Trophoblast cell (in vitro differentiated cells and primary cell): ENCODE data around the gene NRDC.
A peak's percentile ranks its signal among the peaks of the same experiment; 100 is the strongest.
"Not testable (repeated sequence)": the region's sequence is repeated elsewhere in the genome, so short reads cannot be mapped to it uniquely, and the experiment has no call there.

Experiments
- DNase-seq, 2 donors: peaks; one replicate each; pipeline ENCODE4 v3.0.0-alpha.2; 2016
- H2AFZ ChIP-seq: 2 replicates; pipeline ENCODE4 v1.6.1; 2013; ENCODE audit warnings: low read length, moderate library complexity, mild to moderate bottlenecking; ENCODE audit not compliant: insufficient read depth, poor library complexity
- H2AK5ac ChIP-seq: 2 replicates; pipeline ENCODE4 v1.6.1; 2013; ENCODE audit warnings: mild to moderate bottlenecking, low read length
- H2BK120ac ChIP-seq: 2 replicates; pipeline ENCODE4 v1.6.1; 2013; ENCODE audit warnings: low read length, mild to moderate bottlenecking, moderate library complexity; ENCODE audit not compliant: insufficient read depth, poor library complexity
- H2BK12ac ChIP-seq: 2 replicates; pipeline ENCODE4 v1.6.1; 2013; ENCODE audit warnings: mild to moderate bottlenecking, low read length, moderate library complexity
- H2BK5ac ChIP-seq: 2 replicates; pipeline ENCODE4 v1.6.1; 2013; ENCODE audit warnings: low read length, low read depth, moderate library complexity, mild to moderate bottlenecking; ENCODE audit not compliant: poor library complexity
- H3K14ac ChIP-seq: 2 replicates; pipeline ENCODE4 v1.6.1; 2013; ENCODE audit warnings: mild to moderate bottlenecking, low read length
- H3K18ac ChIP-seq: 2 replicates; pipeline ENCODE4 v1.6.1; 2013; ENCODE audit warnings: mild to moderate bottlenecking, low read length
- H3K23ac ChIP-seq: 2 replicates; pipeline ENCODE4 v1.6.1; 2013; ENCODE audit warnings: low read length
- H3K27ac ChIP-seq: 2 replicates; pipeline ENCODE4 v1.5.1; 2013; ENCODE audit warnings: low read depth, mild to moderate bottlenecking, inconsistent platforms, low read length, moderate library complexity
- H3K27me3 ChIP-seq: 2 replicates; pipeline ENCODE4 v1.6.1; 2013; ENCODE audit warnings: inconsistent platforms, mild to moderate bottlenecking, low read length, moderate library complexity; ENCODE audit not compliant: insufficient read depth
- H3K36me3 ChIP-seq, 2 experiments: 1 replicate in 1 of 2; 2 replicates in 1 of 2; pipeline ENCODE4 v1.6.1; 2013; ENCODE audit warnings: low read length in 2 of 2, mild to moderate bottlenecking in 2 of 2, moderate library complexity in 1 of 2; ENCODE audit not compliant: insufficient read depth in 2 of 2, control insufficient read depth in 1 of 2
- H3K4ac ChIP-seq: 2 replicates; pipeline ENCODE4 v1.6.1; 2013; ENCODE audit warnings: low read depth, mild to moderate bottlenecking, low read length, moderate library complexity
- H3K4me1 ChIP-seq, 2 experiments: 1 replicate in 1 of 2; 2 replicates in 1 of 2; pipeline ENCODE4 v1.6.1; 2013; ENCODE audit warnings: low read length in 2 of 2, mild to moderate bottlenecking in 2 of 2, moderate library complexity in 1 of 2; ENCODE audit not compliant: insufficient read depth in 2 of 2, control insufficient read depth in 1 of 2
- H3K4me2 ChIP-seq: 2 replicates; pipeline ENCODE4 v1.6.1; 2013; ENCODE audit warnings: inconsistent platforms, mild to moderate bottlenecking, low read length, moderate library complexity
- H3K4me3 ChIP-seq: 2 replicates; pipeline ENCODE4 v1.5.1; 2013; ENCODE audit warnings: mild to moderate bottlenecking, low read depth, low read length, inconsistent platforms
- H3K79me1 ChIP-seq: one replicate; pipeline ENCODE4 v1.6.1; 2013; ENCODE audit warnings: low read length
- H3K79me2 ChIP-seq: 2 replicates; pipeline ENCODE4 v1.6.1; 2013; ENCODE audit warnings: low read length, mild to moderate bottlenecking; ENCODE audit not compliant: control insufficient read depth, insufficient read depth, poor library complexity
- H3K9ac ChIP-seq: 2 replicates; pipeline ENCODE4 v1.6.1; 2013; ENCODE audit warnings: mild to moderate bottlenecking, low read length
- H3K9me3 ChIP-seq: 2 replicates; pipeline ENCODE4 v1.6.1; 2013; ENCODE audit warnings: low read depth, mild to moderate bottlenecking, control low read depth, inconsistent platforms, low read length; ENCODE audit not compliant: insufficient read depth
- H4K12ac ChIP-seq: 2 replicates; pipeline ENCODE4 v1.6.1; 2013; ENCODE audit warnings: low read depth, mild to moderate bottlenecking, low read length, moderate library complexity
- H4K8ac ChIP-seq: 2 replicates; pipeline ENCODE4 v1.6.1; 2013; ENCODE audit warnings: low read depth, mild to moderate bottlenecking, low read length, moderate library complexity
- H4K91ac ChIP-seq: one replicate; pipeline ENCODE4 v1.6.1; 2013; ENCODE audit warnings: low read depth, mild to moderate bottlenecking, low read length, moderate library complexity
- WGBS: extraction: QIAGEN DNeasy Blood & Tissue Kit; methylation state at CpG from one replicate; pipeline ENCODE4 v1.1.7; 2013; ENCODE audit warnings: missing lambda C conversion rate; ENCODE audit not compliant: insufficient read length, insufficient coverage; ENCODE audit errors: extremely low coverage; 5-methylcytosine and 5-hydroxymethylcytosine counted together

Gene NRDC

DNA sequence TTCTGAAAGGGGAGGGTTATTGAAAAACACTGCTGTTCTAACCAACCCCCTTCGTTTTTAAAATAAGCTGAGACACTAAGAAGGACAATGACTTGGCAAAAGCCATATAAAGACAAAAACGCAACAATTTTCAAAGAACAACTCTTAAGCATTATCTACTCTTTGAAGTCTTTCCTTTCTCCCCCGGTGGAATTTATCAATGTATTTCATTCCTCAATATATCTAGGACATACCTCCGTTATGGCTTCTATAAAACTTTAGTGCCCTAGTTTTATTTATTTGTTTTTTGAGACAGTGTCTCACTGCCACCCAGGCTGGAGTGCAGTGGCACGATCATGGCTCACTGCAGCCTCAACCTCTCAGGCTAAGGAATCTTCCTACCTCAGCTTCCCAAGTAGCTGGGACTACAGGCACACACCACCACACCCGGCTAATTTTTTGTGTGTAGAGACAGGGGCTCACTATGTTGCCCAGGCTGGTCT is 3.2 kb downstream of the NRDC start:
- H3K4me2 ChIP-seq = no peak overlapping the region
- H4K91ac ChIP-seq = no peak overlapping the region
- peak overlapping the region; percentile 19 for H3K4ac ChIP-seq
- no peak overlapping the region for H3K9ac ChIP-seq
- peaks cover 10% of the 10 kb centered on the region for H3K79me1 ChIP-seq
- no peak overlapping the region for H2BK5ac ChIP-seq
- H4K12ac ChIP-seq = no peak overlapping the region
- no peak overlapping the region for H2BK12ac ChIP-seq
- no peak overlapping the region for H2BK120ac ChIP-seq
- no peaks in the 10 kb centered on the region for H3K27me3 ChIP-seq
- no peak overlapping the region for H2AFZ ChIP-seq
- H3K27ac ChIP-seq = no peak overlapping the region
- peaks cover 4 to 7% of the 10 kb centered on the region in 2 experiments for H3K36me3 ChIP-seq
- no peak overlapping the region for H3K4me3 ChIP-seq
- peaks cover 0 to 7% of the 10 kb centered on the region in 2 experiments for H3K4me1 ChIP-seq
- no peak overlapping the region for H3K18ac ChIP-seq
- peaks cover 1% of the 10 kb centered on the region for H3K9me3 ChIP-seq
- no CpG with 5 or more reads among the region's 6 CpGs for WGBS
- H3K14ac ChIP-seq = no peak overlapping the region
- no peak overlapping the region for H3K23ac ChIP-seq
- no peak overlapping the region for H2AK5ac ChIP-seq
- H4K8ac ChIP-seq = no peak overlapping the region
- peaks cover 15% of the 10 kb centered on the region for H3K79me2 ChIP-seq
- no peak for DNase-seq

DNA sequence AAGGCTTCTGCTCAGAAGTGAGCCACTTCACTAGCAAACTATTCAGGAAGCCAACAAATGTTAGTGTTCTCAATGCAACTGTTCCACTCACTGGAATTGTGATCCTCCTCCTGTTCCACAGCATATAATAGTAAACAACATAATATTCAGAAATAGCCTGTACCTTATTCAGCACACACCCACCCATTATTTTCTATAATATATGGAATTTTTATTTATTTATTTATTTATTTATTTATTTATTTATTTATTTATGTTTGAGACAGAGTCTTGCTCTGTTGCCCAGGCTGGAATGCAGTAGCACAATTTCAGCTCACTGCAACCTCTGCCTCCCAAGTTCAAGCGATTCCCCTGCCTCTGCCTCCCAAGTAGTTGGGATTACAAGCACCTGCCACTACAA is 5.3 kb downstream of the NRDC start:
- WGBS = no CpG with 5 or more reads among the region's 1 CpG
- not testable (repeated sequence) for H2BK120ac ChIP-seq, H3K4ac ChIP-seq, H2AK5ac ChIP-seq, H3K27me3 ChIP-seq, H3K27ac ChIP-seq, H3K14ac ChIP-seq, H4K8ac ChIP-seq, H3K79me1 ChIP-seq, H3K4me1 ChIP-seq, H4K12ac ChIP-seq, H3K18ac ChIP-seq, H3K23ac ChIP-seq, H2BK12ac ChIP-seq, H2BK5ac ChIP-seq, H3K4me3 ChIP-seq, H2AFZ ChIP-seq, H3K4me2 ChIP-seq, DNase-seq, H3K9ac ChIP-seq, H3K36me3 ChIP-seq, H3K9me3 ChIP-seq, H4K91ac ChIP-seq
- H3K79me2 ChIP-seq = peaks cover 13% of the 10 kb centered on the region

- no CpG with 5 or more reads among the region's 6 CpGs for WGBS
- Histone ChIP-seq H3K27ac (no peak overlapping the region), H3K36me3 (peaks cover 7% of the 10 kb centered on the region in 2 experiments), H4K12ac (no peak overlapping the region), H3K23ac (no peak overlapping the region), H4K91ac (no peak overlapping the region), H2BK120ac (no peak overlapping the region), H3K4ac (no peak overlapping the region), H3K9me3 (peaks cover 1% of the 10 kb centered on the region), H3K4me3 (no peak overlapping the region), H2AFZ (no peak overlapping the region), H3K4me1 (peaks cover 0 to 3% of the 10 kb centered on the region in 2 experiments), H3K18ac (no peak overlapping the region), H3K79me2 (peaks cover 5% of the 10 kb centered on the region), H3K14ac (no peak overlapping the region), H3K27me3 (no peaks in the 10 kb centered on the region), H2AK5ac (no peak overlapping the region), H3K4me2 (no peak overlapping the region), H2BK12ac (no peak overlapping the region), H2BK5ac (no peak overlapping the region), H3K9ac (no peak overlapping the region), H3K79me1 (no peaks in the 10 kb centered on the region), H4K8ac (no peak overlapping the region)
- DNase-seq = no peak
Measured at GRCh38 chr1:51871351-51871975, 7.1 kb downstream of the NRDC start.

GRCh38 chr1:51870603-51871350 is 7.8 kb downstream of the NRDC start:
- H3K4me1 ChIP-seq = peaks cover 0 to 3% of the 10 kb centered on the region in 2 experiments
- no peak overlapping the region for H3K18ac ChIP-seq
- no peak overlapping the region for H4K12ac ChIP-seq
- no peak overlapping the region for H3K9ac ChIP-seq
- no peaks in the 10 kb centered on the region for H3K79me1 ChIP-seq
- no peak overlapping the region for H3K4me3 ChIP-seq
- H3K4me2 ChIP-seq = no peak overlapping the region
- no peak for DNase-seq
- no peak overlapping the region for H2BK12ac ChIP-seq
- H3K27me3 ChIP-seq = no peaks in the 10 kb centered on the region
- H3K79me2 ChIP-seq = peaks cover 5% of the 10 kb centered on the region
- H4K91ac ChIP-seq = no peak overlapping the region
- no peak overlapping the region for H2BK120ac ChIP-seq
- H2BK5ac ChIP-seq = no peak overlapping the region
- peaks cover 7% of the 10 kb centered on the region in 2 experiments for H3K36me3 ChIP-seq
- H3K9me3 ChIP-seq = peaks cover 1% of the 10 kb centered on the region
- no peak overlapping the region for H2AFZ ChIP-seq
- no CpG with 5 or more reads among the region's 7 CpGs for WGBS
- H3K27ac ChIP-seq = no peak overlapping the region
- H3K4ac ChIP-seq = no peak overlapping the region
- no peak overlapping the region for H4K8ac ChIP-seq
- no peak overlapping the region for H2AK5ac ChIP-seq
- H3K14ac ChIP-seq = no peak overlapping the region
- no peak overlapping the region for H3K23ac ChIP-seq
